Measurements from ENCODE around the gene SLC35E1.

DNA sequence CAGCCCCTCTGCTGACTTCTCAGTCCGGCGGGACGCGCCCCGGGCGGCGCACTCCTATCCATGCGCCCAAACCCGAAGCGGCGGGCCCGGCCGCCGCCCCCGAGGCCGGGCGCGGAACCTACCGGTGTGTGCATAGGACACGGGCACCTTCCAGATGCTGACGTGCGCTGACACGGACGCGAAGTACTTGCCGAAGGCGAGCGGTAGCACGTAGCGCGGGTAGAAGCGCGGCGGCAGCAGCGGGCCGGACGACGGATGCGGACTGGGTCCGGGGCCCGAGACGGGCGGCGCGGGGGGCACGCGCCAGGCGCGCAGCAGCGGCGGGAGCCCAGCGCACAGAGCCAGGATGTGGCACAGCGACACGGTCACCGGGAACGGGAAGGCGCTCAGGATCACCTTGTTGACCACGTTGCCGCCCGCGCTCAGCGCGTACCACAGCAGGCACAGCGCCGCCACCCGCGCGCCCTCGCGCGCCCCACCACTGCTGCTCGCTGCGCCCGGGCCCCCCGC, 338 bp downstream of the SLC35E1 start:
- TF ChIP-seq, protein P1, sequence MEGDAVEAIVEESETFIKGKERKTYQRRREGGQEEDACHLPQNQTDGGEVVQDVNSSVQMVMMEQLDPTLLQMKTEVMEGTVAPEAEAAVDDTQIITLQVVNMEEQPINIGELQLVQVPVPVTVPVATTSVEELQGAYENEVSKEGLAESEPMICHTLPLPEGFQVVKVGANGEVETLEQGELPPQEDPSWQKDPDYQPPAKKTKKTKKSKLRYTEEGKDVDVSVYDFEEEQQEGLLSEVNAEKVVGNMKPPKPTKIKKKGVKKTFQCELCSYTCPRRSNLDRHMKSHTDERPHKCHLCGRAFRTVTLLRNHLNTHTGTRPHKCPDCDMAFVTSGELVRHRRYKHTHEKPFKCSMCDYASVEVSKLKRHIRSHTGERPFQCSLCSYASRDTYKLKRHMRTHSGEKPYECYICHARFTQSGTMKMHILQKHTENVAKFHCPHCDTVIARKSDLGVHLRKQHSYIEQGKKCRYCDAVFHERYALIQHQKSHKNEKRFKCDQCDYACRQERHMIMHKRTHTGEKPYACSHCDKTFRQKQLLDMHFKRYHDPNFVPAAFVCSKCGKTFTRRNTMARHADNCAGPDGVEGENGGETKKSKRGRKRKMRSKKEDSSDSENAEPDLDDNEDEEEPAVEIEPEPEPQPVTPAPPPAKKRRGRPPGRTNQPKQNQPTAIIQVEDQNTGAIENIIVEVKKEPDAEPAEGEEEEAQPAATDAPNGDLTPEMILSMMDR (IDR thresholded peaks at IDR 0.05): no peak
- TF ChIP-seq POLR2AphosphoS5 (IDR thresholded peaks at IDR 0.05; ENCODE audit: low read depth, low read length): no peak
